T-helper 2 cell treated with Interferon-gamma antibody and Interleukin-4, amounts not matched to agents 100 ng/mL and 5 ng/mL, for 36 hours (primary cell): ENCODE measurements around the gene ZP3. TPM values are rescaled to one million over a fixed set of nuclear protein-coding genes. Genes with fewer than 3 reads are reported as not detected.
"Not testable (repeated sequence)": the region's sequence is repeated elsewhere in the genome, so short reads cannot be mapped to it uniquely, and the experiment has no call there.

ENCODE experiments used
- intact Hi-C: fragments of 100-400 bp; cut with micrococcal nuclease; formaldehyde crosslinking; loops from one replicate; pipeline ENCODE4 v1.15.1; 2023
- total RNA-seq: library from RNA; stranded (reverse); gene quantifications from 2 replicates; pipeline ENCODE4 v1.2.3, GENCODE V29; 2022

Gene ZP3
- total RNA-seq, 1 donor from 2014 or later = 3.3 TPM

DNA sequence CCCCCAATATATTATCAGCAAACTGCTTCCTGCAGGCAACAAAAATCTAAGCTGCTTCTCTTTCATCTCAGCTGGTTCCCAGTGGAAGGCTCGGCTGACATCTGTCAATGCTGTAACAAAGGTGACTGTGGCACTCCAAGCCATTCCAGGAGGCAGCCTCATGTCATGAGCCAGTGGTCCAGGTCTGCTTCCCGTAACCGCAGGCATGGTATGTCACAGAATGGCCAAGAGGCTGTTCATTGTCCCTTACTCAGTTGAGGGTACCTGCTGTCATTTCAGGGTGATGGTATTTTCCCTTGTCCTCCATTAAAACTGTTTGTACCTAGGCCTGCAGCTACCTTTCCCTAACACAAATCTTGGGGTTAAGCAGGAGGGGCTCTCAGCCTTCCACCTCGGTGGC lies 15.7 kb downstream of the ZP3 start:
- intact Hi-C loops = loop anchor here (10.0 kb wide), 1 partner anchor 164 kb away; no protein-coding TSS in a partner anchor

DNA sequence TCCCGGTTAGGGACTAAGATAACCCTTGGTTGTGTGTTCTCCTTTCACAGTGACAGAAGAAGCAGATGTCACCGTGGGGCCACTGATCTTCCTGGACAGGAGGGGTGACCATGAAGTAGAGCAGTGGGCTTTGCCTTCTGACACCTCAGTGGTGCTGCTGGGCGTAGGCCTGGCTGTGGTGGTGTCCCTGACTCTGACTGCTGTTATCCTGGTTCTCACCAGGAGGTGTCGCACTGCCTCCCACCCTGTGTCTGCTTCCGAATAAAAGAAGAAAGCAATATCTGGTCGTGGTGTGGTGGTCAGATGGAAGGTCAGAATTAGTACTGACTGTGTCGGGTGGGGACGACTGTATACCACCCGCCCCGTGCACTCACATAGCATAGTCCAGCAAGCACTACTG lies 17.0 kb downstream of the ZP3 start:
- intact Hi-C loops = loop anchor here (10.0 kb wide), 1 partner anchor 163 kb away; no protein-coding TSS in a partner anchor

DNA sequence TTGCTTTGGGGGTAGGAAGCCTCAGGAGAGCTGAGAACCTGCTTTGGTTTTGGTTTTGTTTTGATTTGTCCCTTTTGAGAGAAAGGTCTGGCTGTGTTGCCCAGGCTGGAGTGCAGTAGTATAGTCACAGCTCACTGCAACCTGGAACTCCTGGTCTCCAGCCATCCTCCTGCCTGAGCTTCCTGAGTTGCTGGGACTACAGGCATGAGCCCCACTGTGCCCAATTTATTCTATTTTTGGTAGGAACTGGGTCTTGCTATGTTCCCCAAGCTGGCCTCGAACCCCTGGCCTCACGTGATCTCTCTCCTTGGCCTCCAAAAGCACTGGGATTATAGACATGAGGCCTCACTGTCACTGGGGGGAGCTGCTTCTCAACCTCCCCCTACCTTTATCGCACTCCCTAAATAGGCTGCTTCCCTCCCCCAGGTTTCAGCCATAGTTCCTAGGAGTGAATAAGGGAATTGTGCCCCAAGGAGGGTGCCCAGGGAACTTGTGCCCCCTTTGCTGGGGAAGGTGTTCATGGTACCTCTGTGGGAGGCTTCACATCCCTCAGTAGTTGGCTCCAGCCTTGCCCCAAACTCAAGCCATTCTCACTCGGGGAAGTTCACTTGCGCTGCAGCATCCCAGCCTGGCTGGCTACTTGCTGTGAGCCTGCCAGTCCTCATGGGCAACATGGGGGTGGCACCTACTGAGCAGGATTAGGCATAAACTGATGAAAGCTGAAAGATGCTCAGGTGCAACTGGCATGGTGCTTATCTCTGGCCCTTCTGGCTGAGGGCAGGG lies 18.1 kb downstream of the ZP3 start:
- intact Hi-C loops = loop anchor here (10.0 kb wide), 1 partner anchor 162 kb away; no protein-coding TSS in a partner anchor

DNA sequence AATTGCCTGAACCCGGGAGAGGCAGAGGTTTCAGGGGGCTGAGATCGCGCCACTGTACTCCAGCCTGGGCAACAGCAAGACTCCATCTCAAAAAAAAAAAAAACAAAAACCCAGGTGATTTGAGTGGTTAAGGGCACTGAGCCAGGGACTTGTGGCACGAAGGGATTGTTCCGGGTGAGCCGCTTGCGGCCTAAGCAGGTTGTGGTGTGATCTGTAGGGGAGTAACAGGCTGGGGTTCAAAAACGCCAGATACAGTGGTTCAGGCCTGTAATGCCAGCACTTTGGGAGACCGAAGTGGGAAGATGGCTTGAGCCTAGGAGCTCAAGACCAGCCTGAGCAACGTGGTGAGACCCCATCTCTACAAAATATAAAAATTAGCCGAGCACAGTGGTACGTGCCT lies 19.1 kb downstream of the ZP3 start:
- intact Hi-C loops = loop anchor here (10.0 kb wide), 1 partner anchor 161 kb away; no protein-coding TSS in a partner anchor

DNA sequence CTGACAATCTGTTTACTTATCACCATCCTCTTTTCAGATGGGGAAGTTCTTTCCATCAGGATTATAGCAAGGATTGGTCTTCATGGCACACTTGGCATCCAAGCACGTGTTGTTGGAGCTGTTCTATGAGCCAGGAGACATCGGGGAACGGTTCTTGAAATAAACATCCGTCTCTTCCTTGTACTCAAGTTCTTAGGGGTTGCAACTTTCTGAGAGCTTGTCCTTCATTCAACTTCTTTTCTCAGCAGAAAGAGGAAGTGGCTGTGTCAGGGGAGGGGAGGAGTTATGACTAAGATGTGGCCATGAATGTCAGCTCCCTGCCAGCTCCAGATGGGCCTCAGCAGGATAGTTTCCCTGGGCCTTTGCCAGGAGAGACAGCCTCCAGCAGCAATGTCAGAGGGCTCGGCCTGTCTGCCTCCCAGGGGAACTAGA lies 20.8 kb downstream of the ZP3 start:
- intact Hi-C loops = loop anchor here (10.0 kb wide), 1 partner anchor 159 kb away; no protein-coding TSS in a partner anchor

DNA sequence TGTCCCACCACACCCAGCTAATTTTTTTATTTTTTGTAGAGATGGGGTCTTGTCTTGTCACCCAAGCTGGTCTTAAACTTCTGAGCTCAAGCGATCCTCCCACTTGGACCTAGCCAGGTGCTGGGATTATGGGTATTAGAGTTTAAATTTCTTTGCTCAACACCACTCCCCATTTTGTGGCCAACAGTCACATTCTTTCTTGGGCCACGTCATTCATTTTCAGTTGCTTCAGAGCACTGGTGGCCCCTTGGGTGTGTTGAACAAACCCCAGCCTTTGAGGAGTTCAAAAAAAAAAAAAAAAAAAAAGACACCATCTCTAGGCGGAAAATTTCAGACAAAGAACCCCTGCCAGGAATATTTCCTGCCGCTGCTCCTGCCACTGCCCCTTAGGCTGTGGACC lies 32.3 kb downstream of the ZP3 start:
- intact Hi-C loops = not testable (repeated sequence)

DNA sequence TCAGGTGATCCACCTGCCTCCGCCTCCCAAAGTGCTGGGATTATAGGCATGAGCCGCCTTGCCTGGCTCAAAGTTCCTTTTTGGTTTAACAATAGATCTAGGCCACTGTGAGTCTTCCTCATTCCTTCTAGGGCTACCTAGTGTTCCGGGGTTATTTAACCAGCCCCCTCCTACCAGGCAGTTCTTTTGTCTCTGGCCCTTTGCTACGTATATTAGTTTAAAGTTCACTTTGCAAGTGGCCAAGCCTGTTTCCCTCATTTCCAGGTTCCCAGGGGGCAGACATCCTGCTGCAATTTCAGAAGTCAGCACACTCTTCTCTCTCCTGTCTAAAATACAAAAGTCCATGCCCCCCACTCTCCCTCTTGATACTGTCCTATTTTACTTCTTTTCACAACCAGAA lies 33.8 kb downstream of the ZP3 start:
- intact Hi-C loops = not testable (repeated sequence)

DNA sequence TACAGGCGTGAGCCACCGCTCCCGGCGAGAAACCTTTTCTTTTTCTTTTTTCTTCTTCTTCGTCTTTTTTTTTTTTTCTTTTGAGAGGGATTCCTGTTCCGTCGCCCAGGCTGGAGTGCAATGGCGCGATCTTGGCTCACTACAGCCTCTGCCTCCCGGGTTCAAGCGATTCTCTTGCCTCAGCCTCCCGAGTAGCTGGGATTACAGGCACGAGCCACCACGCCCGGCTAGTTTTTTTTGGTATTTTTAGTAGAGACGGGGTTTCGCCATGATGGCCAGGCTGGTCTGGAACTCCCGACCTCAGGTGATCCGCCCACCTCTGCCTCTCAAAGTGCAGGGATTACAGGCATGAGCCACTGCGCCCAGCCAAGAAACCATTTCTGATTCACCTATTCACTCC lies 36.0 kb downstream of the ZP3 start:
- intact Hi-C loops = not testable (repeated sequence)

DNA sequence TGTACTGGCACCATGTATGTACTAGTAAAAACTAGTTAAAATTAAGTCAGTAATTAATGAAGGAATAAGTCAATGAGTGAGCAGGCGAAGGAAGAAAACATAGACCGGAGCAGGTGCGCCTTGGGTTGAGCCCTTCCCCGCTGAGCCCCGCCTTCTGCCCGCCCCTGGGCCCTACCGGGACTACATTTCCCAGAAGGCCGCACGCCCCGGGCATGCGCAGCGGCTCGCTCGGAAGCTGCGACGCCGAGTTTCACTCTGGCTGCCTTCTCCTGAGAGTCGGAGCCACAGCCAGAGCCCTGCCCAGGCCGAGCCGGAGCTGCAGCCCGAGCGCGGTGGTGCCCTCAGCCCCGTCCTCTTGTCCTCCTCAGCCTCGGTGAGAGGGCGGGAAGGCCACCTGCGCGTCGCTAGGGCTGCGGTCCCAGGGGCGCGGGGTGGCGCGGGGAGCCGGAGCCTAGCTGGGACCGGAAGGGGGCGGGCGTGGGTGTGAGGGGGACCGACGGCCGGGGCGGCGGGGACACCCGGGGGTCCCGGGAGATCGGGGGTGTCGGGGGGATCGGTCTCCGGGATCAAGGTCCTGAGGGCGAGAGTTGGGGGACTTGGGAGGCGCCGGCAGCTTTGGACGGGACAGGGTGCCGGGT lies 36.8 kb downstream of the ZP3 start, which contains the start of gene DTX2:
Gene DTX2, plus strand, starts transcription at position 246 of the 638 bp plus-strand sequence. CDS start 18,801 bp downstream, outside the sequence.
- intact Hi-C loops = not testable (repeated sequence)

DNA sequence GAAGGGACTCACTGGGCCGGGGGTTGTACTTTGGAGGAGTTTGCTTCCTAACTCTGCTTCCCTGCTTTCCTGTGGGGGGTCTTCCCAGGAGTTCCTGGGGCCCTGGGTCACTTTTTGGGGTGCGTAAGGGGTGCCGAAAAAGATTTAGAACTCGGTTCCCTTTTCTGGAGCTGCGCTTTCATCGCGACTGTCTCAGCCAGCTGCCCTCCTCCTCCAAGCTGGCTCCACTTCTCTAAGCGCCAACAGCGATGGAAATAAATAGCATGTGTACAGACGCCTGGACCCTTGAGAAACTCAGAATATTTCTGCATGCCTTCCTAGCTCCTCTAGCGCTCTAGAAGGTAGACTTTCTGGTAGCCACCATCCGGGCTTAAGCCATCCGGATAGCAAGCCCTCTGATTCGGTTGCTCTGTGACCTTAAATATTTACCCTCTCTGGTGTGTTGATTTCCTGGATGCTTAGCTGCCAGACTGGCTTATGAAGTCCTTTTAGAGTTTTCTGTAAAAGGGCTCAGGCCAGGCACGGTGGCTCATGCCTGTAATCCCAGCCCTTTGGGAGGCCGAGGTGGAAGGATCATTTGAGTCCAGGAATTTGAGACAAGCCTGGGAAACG lies 37.6 kb downstream of the ZP3 start:
- intact Hi-C loops = not testable (repeated sequence)

DNA sequence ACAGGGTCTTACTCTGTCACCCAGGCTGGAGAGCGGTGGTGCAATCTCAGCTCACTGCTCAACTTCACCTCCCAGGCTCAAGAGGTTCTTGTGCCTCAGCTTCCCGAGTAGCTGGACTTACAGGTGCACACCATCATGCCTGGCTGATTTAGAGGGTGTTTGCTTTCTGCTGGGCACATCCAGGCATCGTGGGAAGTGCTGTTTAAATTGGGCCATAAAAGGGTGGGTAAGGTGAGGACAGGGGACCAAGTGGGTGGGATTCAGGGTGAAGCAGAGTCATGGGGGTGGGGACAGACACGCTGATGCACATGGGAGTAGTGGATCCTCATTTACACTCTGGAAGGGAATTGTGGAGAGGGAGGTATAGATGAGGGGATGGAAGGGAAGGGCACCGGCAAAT lies 40.2 kb downstream of the ZP3 start:
- intact Hi-C loops = not testable (repeated sequence)

DNA sequence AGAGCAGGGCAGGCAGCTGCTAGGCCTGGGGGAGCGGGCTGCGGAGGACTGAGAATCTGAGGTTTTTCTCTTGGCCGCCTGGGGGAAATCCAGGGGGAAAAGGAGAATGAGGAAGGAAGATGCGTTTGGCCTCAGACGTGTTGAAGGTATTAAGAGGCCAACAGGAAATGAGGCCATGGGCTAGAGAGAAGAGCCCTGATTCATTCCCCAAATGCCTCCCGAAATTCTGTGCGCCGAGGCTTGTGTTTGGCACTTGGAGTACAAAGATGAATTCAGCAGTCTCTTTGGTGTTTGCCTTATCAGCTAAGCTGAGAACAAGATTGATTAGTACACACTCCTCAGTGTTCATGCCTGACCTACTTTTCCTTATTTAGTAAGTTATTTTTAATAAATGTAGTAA lies 41.2 kb downstream of the ZP3 start:
- intact Hi-C loops = not testable (repeated sequence)

DNA sequence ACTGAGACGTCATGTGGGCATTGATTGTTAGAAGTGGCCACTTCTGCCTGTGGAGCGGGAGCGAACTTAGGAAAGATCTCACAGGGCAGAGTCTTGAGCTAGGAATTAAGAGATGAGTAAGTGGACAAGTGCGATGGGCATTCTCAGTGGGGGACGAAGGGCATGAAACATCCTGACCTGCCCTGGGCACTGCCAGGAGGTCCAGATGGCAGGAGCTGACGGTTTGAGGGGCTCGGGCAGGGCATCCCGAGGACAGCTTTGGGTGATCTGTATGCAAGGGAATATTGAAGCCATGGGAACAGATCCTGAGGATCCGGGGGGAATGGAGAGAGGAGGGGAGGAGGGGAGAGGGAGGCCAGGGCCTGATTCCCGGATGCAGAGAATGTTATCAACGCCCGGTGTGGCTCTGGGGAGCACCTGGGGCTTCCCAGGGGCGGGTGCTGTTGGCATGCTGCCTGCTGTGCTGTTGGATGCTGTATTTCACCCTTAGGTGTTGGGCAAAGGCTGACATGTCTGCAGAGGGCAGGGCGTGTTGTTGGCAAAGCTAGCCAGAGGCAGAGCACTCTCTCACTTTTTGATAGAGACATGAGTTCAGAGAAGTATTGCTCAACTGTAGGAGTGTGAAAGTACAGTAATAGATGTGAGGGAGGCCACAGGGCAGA lies 43.1 kb downstream of the ZP3 start:
- intact Hi-C loops = not testable (repeated sequence)

DNA sequence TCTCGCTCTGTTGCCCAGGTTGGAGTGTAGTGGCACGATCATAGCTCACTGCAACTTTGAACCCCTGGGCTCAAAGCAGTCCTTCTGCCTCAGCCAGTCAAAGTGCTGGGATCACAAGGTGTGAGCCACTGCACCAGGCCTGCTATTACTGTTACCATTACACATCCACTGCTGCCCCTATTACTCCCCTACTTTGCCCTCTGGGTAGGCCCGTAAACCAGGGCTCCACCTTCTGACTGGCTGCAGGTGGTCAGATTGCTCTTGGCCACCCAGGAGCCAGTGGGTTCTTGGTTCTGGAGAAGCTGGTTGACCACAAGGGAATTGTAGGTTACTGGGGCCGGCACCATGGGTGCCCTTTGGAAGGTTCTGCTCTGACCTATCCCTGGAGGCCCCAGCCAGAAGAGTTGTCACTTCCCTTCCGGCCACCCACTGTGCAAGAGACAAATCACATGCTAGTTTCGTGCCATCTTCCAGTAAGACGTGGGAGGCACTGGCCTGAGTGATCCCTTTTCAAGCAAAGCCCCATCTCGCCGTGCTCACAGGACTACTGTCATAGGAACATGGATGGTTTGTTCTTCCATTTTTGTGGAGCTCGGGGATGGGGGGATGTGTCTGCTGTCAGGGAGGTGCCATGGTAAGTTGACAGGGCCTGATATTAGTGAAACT lies 46.9 kb downstream of the ZP3 start:
- intact Hi-C loops = not testable (repeated sequence)

DNA sequence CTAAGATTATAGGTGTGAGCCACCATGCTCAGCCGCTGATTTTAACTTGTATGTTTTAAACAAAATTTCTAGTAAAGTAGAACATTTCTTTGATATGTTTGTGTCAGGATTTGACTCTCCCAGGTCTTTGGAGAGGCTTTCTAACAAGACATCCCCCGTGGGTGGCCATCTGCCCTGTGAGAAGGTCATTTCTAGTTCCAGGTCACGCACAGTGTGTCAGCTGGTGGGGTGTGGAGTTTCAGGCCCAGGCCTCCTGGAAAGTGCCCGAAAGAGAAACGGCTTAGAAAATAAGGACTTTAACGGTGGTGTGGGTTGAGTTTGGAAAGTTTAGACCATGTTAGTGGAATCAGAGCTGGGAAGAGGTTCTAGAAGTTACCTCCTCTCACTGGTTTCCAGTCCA lies 48.3 kb downstream of the ZP3 start:
- intact Hi-C loops = not testable (repeated sequence)

DNA sequence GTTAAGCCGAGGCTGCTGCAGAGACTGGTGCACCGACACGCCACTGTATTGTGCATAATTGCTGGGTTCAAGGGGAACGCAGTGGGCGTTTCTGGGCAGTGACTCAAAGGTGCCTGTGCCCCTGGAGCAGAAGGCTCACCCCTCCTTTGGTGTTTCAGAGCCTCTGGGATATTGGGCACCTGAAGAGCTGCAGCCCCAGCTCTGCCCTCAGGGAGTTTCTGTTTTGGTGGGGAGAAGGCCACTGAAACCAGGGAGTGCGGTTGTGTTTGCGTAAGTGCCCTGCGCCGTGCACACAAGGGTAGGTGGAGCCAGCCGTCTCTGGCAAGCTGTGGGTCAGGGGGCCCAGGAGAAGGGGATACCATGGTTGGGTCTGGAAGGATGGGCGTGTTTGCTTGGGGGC lies 51.5 kb downstream of the ZP3 start:
- intact Hi-C loops = not testable (repeated sequence)

DNA sequence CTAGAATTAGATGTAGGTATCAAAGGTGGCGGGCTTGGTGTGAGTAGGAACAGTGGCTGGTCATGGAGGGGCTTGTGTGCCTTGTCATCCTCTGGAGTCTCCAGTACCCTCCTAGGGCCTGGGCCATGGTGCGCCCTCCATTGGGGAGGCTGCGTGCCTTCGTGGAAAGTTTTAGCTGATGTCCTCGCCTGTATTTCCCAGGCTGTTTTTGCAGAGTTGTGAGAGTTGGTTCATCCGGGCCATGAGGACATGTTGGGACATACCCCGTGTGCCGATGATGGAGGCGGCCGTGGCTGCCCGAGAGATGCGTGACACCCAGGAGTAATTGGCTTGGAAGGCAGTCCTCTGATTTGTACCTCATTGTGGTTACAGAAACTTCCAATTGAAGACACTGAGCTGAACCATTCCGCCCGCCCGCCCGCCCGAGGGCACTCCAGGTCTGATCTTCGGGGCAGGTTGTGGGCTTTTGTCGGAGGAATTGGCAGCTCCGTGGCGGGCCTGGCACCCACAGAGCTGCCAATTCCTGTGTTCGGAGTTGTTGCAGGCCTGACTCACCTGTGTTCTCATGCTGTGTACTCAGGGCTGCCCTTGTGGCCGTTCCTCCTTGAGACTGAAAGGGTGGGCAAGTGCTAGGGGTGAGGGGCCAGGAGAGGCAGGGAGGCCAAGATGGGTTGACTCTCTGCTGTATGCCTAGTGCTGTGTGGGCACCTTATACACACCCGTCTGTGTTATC lies 52.2 kb downstream of the ZP3 start:
- intact Hi-C loops = not testable (repeated sequence)

DNA sequence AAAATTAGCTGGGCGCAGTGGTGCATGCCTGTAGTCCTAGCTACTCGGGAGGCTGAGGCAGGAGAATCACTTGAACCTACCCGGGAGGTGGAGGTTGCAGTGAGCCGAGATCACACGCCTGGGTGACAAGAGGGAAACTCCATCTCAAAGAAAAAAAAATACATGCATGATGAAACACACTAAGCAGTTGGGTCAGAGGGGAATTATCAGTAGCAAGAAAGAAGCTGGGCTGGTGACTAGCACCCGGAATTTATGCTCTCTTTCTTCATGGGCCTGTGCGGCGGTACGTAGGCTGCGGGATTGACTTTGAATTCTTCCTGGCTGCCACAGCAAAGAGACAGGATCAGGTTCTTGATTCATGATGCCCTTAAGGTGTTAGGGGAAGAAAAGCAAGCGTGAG lies 54.9 kb downstream of the ZP3 start:
- intact Hi-C loops = not testable (repeated sequence)

DNA sequence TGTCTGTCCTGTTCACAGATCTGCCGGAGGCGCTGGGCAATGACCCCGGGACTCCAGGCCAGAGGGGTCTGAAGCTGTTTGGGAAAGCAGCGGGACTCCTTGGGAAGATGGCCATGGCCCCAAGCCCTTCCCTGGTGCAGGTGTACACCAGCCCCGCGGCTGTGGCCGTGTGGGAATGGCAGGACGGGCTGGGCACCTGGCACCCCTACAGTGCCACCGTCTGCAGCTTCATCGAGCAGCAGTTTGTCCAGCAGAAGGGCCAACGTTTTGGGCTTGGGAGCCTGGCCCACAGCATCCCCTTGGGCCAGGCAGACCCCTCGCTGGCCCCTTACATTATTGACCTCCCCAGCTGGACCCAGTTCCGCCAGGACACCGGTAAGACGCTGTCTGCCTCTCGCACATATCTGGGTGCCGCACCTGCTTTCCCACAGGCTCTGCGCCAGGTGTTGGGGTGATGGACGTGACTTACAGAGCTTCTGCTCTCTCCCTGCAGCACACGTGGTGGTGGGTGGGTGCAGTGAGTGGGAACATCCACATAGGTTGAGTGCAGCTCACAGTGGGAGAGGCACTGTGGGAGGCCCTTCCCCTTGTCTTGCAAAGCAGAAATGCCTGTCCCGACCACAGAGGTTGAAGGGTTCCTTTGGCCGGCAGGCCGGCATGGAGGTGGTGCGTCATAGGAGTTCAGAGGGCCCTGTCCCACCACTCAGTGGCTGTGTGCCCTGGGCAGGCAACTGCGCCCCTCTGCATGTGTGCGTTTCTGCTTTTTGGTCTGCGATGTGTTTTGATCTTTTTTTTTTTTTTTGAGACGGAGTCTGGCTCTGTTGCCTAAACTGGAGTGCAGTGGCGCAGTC lies 55.9 kb downstream of the ZP3 start:
- intact Hi-C loops = not testable (repeated sequence)
